Immature natural killer cell (primary cell): Measurements from ENCODE around the gene CARMIL1. TPM values are rescaled to one million over a fixed set of nuclear protein-coding genes. Genes with fewer than 3 reads are reported as not detected.

ENCODE experiments used
- DNase-seq, 3 donors: peaks; one replicate each; pipeline ENCODE4 v3.0.0; 2022; ENCODE audit warnings: mixed read lengths in 1 of 3
- H3K27ac Mint-ChIP-seq, 6 donors: one replicate each; pipeline ENCODE4 v1.8.0; 2020; ENCODE audit warnings: mixed read lengths in 6 of 6, mild to moderate bottlenecking in 5 of 6, inconsistent platforms in 4 of 6, moderate library complexity in 3 of 6
- H3K27me3 Mint-ChIP-seq, 3 donors: one replicate each; pipeline ENCODE4 v1.8.0; 2020 to 2021; ENCODE audit warnings: low read depth in 3 of 3, mild to moderate bottlenecking in 3 of 3, mixed read lengths in 3 of 3, moderate library complexity in 3 of 3, inconsistent platforms in 1 of 3
- H3K36me3 Mint-ChIP-seq, 3 donors: one replicate each; pipeline ENCODE4 v1.8.0; 2020; ENCODE audit warnings: mixed read lengths in 3 of 3, inconsistent platforms in 2 of 3, mild to moderate bottlenecking in 2 of 3
- H3K4me1 Mint-ChIP-seq, 2 donors: one replicate each; pipeline ENCODE4 v1.8.0; 2020; ENCODE audit warnings: inconsistent platforms in 2 of 2, mild to moderate bottlenecking in 2 of 2, mixed read lengths in 2 of 2, moderate library complexity in 1 of 2
- H3K4me3 Mint-ChIP-seq, 5 donors: one replicate each; pipeline ENCODE4 v1.8.0; 2020; ENCODE audit warnings: mild to moderate bottlenecking in 5 of 5, mixed read lengths in 5 of 5, inconsistent platforms in 3 of 5, moderate library complexity in 3 of 5
- H3K9me3 Mint-ChIP-seq, 6 donors: one replicate each; pipeline ENCODE4 v1.8.0; 2020; ENCODE audit warnings: mild to moderate bottlenecking in 6 of 6, mixed read lengths in 6 of 6, inconsistent platforms in 4 of 6, moderate library complexity in 3 of 6
- polyA plus RNA-seq, 3 donors: library from polyadenylated mRNA; unstranded; fragments of 300-500 nt; fragmentation: Illumina TruSeq; gene quantifications; one replicate each; pipeline ENCODE4 v1.2.3, GENCODE V29; 2021

Gene CARMIL1
- polyA plus RNA-seq, 3 donors from 2014 or later, result 0.12 TPM; not detected in 2

GRCh38 chr6:25620391-25620790 is 341.2 kb downstream of the CARMIL1 start:
- Mint-ChIP-seq H3K27ac (no peak overlapping the region), H3K36me3 (no peaks in the 10 kb centered on the region), H3K9me3 (no peaks in the 10 kb centered on the region), H3K4me3 (no peak overlapping the region), H3K27me3 (peaks cover 0 to 16% (median 5%) of the 10 kb centered on the region in 3 donors), H3K4me1 (no peaks in the 10 kb centered on the region)
- DNase-seq, result no peak

DNA sequence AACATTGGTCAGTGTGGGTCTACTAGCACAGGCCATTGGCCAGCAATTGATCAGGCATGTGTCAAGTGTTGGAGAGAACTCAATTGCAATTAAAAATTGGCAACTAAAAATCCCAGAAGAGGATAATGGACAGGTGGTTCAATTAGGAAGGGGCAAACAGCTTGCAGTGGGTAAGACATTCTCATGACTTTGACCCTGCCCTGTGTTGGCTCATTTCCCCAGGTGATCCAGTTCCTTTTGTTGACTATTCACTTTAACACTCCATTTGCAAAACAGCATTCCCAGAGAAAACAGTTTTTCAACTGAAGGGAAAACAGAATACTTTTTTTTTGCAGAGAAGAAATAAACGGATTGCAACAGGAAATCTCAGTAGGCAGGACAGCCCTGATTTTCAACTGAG is 343.9 kb downstream of the CARMIL1 start:
- no peak overlapping the region for H3K4me3 Mint-ChIP-seq
- no peaks in the 10 kb centered on the region for H3K4me1 Mint-ChIP-seq
- no peak overlapping the region for H3K27ac Mint-ChIP-seq
- no peaks in the 10 kb centered on the region for H3K9me3 Mint-ChIP-seq
- H3K36me3 Mint-ChIP-seq, result no peaks in the 10 kb centered on the region
- no peak for DNase-seq
- peaks cover 0 to 13% (median 3%) of the 10 kb centered on the region in 3 donors for H3K27me3 Mint-ChIP-seq

- Mint-ChIP-seq H3K4me3 (no peak overlapping the region), H3K9me3 (no peaks in the 10 kb centered on the region), H3K36me3 (no peaks in the 10 kb centered on the region), H3K27ac (no peak overlapping the region), H3K27me3 (peaks cover 0 to 13% (median 1%) of the 10 kb centered on the region in 3 donors), H3K4me1 (no peaks in the 10 kb centered on the region)
- no peak for DNase-seq
Observed at GRCh38 chr6:25623879-25624278, 344.7 kb downstream of the CARMIL1 start.

GRCh38 chr6:25627001-25627400 is 347.8 kb downstream of the CARMIL1 start:
- Mint-ChIP-seq H3K9me3 (no peaks in the 10 kb centered on the region), H3K36me3 (no peaks in the 10 kb centered on the region), H3K27me3 (peaks cover 0 to 17% (median 1%) of the 10 kb centered on the region in 3 donors), H3K4me1 (no peaks in the 10 kb centered on the region), H3K27ac (no peak overlapping the region), H3K4me3 (no peak overlapping the region)
- DNase-seq, result no peak

DNA sequence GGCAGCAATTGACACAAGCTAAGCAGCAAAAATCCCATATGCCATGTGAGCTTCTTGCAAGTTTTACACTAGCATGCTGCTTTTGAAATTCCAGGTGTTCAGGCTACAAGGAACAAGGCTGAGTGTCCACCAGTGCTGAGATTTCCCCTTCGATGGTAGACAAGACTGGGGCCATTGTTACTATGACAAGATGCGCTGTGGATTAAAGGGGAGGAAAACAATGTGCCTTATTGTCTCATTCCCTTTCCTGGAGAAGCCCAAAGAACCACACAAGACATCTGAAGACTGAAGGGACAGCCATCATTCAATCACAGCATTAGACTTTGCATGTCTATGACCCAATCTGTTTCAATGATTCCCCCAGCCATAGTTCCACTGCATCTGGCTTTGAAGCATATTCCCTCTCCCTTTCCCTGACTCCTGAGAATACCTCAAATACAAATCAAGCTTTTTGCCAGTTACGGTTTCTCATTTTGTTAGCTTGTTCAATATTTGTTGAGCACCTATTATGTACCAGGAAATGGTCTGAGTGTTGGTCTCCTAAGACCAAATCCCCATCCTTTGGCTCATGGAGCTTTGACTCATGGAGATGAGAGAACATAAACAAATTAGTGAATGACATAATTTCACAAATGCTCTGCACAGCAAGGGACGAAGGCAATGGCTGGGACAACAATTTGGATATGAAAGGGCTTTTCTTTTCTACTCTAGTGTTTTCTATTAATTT is 349.5 kb downstream of the CARMIL1 start:
- Mint-ChIP-seq H3K9me3 (no peaks in the 10 kb centered on the region), H3K27ac (no peak overlapping the region), H3K4me1 (no peaks in the 10 kb centered on the region), H3K36me3 (no peaks in the 10 kb centered on the region), H3K4me3 (no peak overlapping the region), H3K27me3 (peaks cover 0 to 20% (median 1%) of the 10 kb centered on the region in 3 donors)
- DNase-seq, result no peak

GRCh38 chr6:25629198-25629576 is 350.0 kb downstream of the CARMIL1 start:
- H3K9me3 Mint-ChIP-seq, result no peaks in the 10 kb centered on the region
- no peak overlapping the region for H3K4me3 Mint-ChIP-seq
- no peak overlapping the region for H3K27ac Mint-ChIP-seq
- no peak for DNase-seq
- no peaks in the 10 kb centered on the region for H3K36me3 Mint-ChIP-seq
- H3K27me3 Mint-ChIP-seq, result peaks cover 0 to 20% (median 0%) of the 10 kb centered on the region in 3 donors
- H3K4me1 Mint-ChIP-seq, result no peaks in the 10 kb centered on the region

DNA sequence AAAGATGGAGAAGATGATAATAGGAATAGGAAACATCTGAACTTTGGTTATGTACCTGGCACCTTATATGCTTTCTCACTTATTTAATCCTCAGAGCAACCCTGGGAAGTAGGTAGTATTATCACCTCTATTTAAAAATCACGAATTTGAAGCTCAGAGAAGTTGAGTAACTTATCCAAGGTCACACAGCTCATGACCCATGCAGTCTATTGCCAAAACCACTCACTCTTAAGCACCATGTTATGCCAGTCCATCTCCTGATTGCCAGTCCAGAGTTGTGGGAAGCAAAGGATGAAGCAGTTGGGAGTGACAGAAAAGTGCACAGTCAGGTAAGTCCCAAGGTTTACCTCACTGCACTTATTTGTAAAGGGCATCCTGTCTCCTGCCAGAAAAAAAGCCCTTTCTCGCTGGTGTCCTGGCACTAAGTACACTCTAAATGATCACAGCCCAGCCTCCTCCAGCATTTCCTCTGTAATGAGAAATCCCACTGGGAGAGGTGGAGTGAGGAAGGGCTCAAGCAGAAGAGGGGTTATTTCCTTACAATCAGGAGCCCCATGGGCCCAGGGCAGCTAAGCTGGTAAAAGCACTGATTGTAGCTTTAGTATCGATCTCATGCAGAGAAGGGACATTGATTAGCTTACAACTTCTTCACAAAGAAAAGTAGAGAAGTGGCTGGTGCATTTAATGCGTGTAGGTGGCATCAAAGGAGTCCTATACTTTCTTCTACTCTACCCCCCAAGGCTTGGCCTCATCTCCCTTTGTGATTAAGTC is 351.5 kb downstream of the CARMIL1 start:
- H3K4me1 Mint-ChIP-seq, result no peaks in the 10 kb centered on the region
- no peak overlapping the region for H3K4me3 Mint-ChIP-seq
- DNase-seq, result no peak
- H3K9me3 Mint-ChIP-seq, result no peaks in the 10 kb centered on the region
- no peak overlapping the region for H3K27ac Mint-ChIP-seq
- no peaks in the 10 kb centered on the region for H3K36me3 Mint-ChIP-seq
- H3K27me3 Mint-ChIP-seq, result peaks cover 2 to 15% (median 4%) of the 10 kb centered on the region in 3 donors

DNA sequence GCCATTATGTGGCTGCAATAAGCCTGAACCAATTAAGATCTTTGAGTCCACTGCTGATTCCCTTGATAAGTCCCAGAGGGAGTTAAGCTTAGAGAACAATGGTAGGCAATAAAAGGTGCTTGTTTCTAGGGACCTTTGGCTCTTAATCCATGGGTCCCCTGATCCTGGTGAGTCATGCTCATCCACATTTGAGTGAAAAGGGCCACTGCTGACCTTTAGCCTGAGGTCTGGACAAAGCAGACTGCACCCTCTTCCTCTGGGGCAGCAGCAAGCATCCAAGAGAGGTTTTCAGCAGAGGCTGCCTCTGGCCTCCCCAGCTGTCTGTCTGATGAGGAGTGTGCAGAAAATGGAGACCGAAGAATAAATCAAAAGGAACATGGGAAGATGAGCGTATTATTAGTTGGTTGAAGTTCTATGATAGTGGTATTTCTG is 356.7 kb downstream of the CARMIL1 start:
- DNase-seq, result no peak
- no peaks in the 10 kb centered on the region for H3K4me1 Mint-ChIP-seq
- peaks cover 2 to 17% (median 4%) of the 10 kb centered on the region in 3 donors for H3K27me3 Mint-ChIP-seq
- H3K9me3 Mint-ChIP-seq, result no peaks in the 10 kb centered on the region
- H3K36me3 Mint-ChIP-seq, result no peaks in the 10 kb centered on the region
- H3K27ac Mint-ChIP-seq, result no peak overlapping the region
- H3K4me3 Mint-ChIP-seq, result no peak overlapping the region

DNA sequence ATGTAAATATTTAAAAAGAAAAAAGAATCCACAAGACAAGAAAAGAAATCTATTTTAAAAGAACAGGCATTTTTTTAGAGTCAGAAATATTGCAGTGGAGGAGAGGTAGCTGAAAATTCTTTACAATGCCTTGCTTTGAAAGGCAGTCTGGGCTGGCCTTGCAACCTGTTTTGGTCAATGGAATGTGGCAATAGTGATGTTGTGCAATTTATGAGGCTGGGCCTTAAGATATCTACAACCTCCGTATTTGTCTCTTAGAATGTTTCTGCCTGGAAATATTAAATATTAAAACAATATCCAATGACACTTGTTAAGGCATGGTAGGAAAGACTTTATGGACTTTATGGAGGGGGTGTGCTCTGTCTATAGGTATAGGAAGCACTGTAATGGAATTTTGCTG is 358.0 kb downstream of the CARMIL1 start:
- H3K9me3 Mint-ChIP-seq, result no peaks in the 10 kb centered on the region
- peaks cover 2 to 14% (median 4%) of the 10 kb centered on the region in 3 donors for H3K27me3 Mint-ChIP-seq
- DNase-seq, result no peak
- H3K27ac Mint-ChIP-seq, result no peak overlapping the region
- H3K4me1 Mint-ChIP-seq, result no peaks in the 10 kb centered on the region
- H3K36me3 Mint-ChIP-seq, result no peaks in the 10 kb centered on the region
- no peak overlapping the region for H3K4me3 Mint-ChIP-seq

DNA sequence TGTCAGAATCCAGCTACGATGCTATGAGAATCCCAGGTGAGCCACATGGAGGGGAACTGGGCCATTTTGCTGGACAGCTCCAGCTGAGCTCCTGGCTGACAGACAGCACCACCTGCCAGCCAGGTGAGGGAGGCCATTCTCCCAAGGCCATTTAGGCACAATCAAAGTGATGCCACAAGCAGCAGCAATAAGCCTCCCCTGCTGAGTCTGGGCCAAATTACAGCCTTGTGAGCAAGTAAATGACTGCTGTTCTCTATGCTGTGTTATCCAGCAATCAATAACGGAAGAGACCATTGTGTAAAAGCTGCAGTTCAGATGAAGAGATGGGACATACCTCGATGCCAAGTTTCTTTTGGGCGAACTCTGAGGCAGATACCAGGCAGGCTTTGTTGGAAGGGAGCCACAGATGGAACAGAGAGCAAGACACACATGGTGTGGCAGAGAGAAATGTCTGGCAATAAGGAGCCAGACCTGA is 358.8 kb downstream of the CARMIL1 start:
- Mint-ChIP-seq H3K27ac (no peak overlapping the region), H3K27me3 (peaks cover 2 to 11% (median 4%) of the 10 kb centered on the region in 3 donors), H3K4me1 (no peaks in the 10 kb centered on the region), H3K9me3 (no peaks in the 10 kb centered on the region), H3K36me3 (no peaks in the 10 kb centered on the region), H3K4me3 (no peak overlapping the region)
- DNase-seq, result no peak

GRCh38 chr6:25639653-25640052 is 360.5 kb downstream of the CARMIL1 start:
- Mint-ChIP-seq H3K27ac (no peak overlapping the region), H3K4me3 (no peak overlapping the region)

DNA sequence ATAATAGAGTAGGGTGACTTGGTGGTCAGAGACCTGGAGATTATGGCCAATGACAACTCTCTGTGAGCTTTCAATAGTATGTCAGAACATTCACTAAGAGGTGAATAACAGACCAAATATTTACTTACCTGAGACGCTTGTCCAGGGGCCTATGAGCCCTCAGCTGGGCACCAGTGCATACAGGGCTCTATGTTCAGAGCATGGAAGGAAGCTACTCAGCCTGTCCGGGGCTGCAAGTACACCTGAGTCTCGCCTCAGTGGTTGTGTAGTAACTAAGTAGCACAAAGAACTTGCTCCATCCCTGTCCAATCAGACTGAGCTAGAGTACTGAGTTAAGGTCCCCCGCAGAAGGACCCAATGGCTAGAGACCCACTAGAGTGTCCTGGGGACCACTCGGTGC is 361.3 kb downstream of the CARMIL1 start:
- no peak overlapping the region for H3K4me3 Mint-ChIP-seq
- peaks cover 0 to 3% (median 0%) of the 10 kb centered on the region in 6 donors for H3K9me3 Mint-ChIP-seq
- DNase-seq, result no peak
- H3K36me3 Mint-ChIP-seq, result no peaks in the 10 kb centered on the region
- H3K27me3 Mint-ChIP-seq, result peaks cover 2 to 10% (median 5%) of the 10 kb centered on the region in 3 donors
- no peak overlapping the region for H3K27ac Mint-ChIP-seq
- H3K4me1 Mint-ChIP-seq, result no peaks in the 10 kb centered on the region

More at GRCh38 chr6:25639653-25640052, 360.5 kb downstream of the CARMIL1 start:
- Mint-ChIP-seq H3K9me3 (peaks cover 0 to 3% (median 0%) of the 10 kb centered on the region in 6 donors), H3K27me3 (peaks cover 3 to 10% (median 6%) of the 10 kb centered on the region in 3 donors), H3K4me1 (no peaks in the 10 kb centered on the region), H3K36me3 (no peaks in the 10 kb centered on the region)
- DNase-seq, result no peak

DNA sequence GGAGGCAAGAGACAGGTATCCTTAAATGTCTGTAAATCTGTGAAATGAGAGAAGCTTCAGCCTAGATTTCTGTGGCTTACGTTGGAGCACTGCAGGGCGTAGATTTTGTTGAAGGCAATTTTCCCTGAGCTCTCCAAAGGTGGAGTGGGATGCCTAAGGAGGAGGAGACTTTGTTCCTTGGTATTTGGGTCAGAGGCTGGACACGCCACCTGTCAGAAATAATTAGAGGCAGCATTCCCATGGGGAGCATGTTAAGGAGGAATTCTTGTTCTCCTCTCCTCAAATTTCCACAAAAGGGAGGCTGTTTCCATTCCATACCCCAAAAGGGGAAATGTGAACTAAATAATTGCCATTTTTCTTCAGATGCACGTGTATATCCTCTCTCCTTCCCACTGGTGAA is 361.7 kb downstream of the CARMIL1 start:
- H3K27me3 Mint-ChIP-seq, result peaks cover 3 to 13% (median 4%) of the 10 kb centered on the region in 3 donors
- H3K4me1 Mint-ChIP-seq, result no peaks in the 10 kb centered on the region

DNA sequence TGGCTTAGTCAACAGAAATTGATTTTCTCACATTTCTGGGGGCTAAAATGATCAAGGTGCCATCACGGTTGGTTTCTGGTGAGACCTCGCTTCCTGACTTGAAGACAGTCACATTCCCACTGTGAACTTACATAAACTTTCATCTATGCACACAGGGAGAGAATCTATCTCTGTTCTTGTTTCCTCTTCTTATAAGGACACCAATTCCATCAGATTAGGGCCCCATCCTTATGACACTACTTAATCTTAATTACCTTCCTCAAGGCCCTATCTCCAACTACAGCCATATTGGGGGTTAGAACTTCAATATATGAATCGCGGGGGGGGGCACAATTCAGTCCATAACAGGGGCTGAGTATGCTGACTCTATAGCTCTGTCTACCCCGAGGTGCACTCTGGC is 362.2 kb downstream of the CARMIL1 start:
- no peak overlapping the region for H3K4me3 Mint-ChIP-seq
- H3K9me3 Mint-ChIP-seq, result peaks cover 0 to 3% (median 0%) of the 10 kb centered on the region in 6 donors
- no peaks in the 10 kb centered on the region for H3K4me1 Mint-ChIP-seq
- DNase-seq, result no peak
- no peaks in the 10 kb centered on the region for H3K36me3 Mint-ChIP-seq
- no peak overlapping the region for H3K27ac Mint-ChIP-seq
- peaks cover 3 to 18% (median 4%) of the 10 kb centered on the region in 3 donors for H3K27me3 Mint-ChIP-seq

More for the DNA sequence above, 361.7 kb downstream of the CARMIL1 start:
- H3K36me3 Mint-ChIP-seq, result no peaks in the 10 kb centered on the region
- H3K4me3 Mint-ChIP-seq, result no peak overlapping the region
- peaks cover 0 to 3% (median 0%) of the 10 kb centered on the region in 6 donors for H3K9me3 Mint-ChIP-seq
- DNase-seq, result no peak
- H3K27ac Mint-ChIP-seq, result no peak overlapping the region
